ENCODE results near the gene CAMKK1. TPM values are rescaled to one million over a fixed set of nuclear protein-coding genes. Genes with fewer than 3 reads are reported as not detected.

Gene CAMKK1
- total and polyA plus RNA-seq, 2 donors (not counting 3 experiments of a cell fraction or from before 2014, with no cell fraction given), result 4.5 to 6.1 TPM

GRCh38 chr17:3812284-3812683, 80.6 kb downstream of the CAMKK1 start:
- Histone ChIP-seq H3K36me3 (ENCODE audit: control insufficient read depth in 2 of 2, extremely low read depth in 1 of 2, insufficient read depth in 2 of 2, low read length in 2 of 2) (peaks cover 23 to 31% of the 10 kb centered on the region in 2 experiments), H3K4me2 (ENCODE audit: insufficient read depth, low read length) (no peak overlapping the region)
- CTCF ChIA-PET, result interaction anchor here (1.6 to 2.9 kb wide), 2 partner anchors 15 to 75 kb away, joined by 5 to 21 read pairs; no protein-coding TSS in a partner anchor

More at GRCh38 chr17:3812284-3812683, 80.6 kb downstream of the CAMKK1 start:
- POLR2A ChIA-PET, result no interaction called here
- intact Hi-C loops (cut with micrococcal nuclease) (no loop called here), dilution Hi-C loops (cut with MboI; ENCODE audit: extremely low pct_ligation_motif_present, low sequenced_read_pairs) (no loop called here)
- no peak for TF ChIP-seq POLR2AphosphoS5 (IDR thresholded peaks at IDR 0.05; ENCODE audit: insufficient read depth, low read depth, low read length)
- TF ChIP-seq MYC (IDR thresholded peaks at IDR 0.05; ENCODE audit: low read depth, low read length), result no peak
- no peak for TF ChIP-seq GATA2 (IDR thresholded peaks at IDR 0.05; ENCODE audit: insufficient read depth, insufficient read length, low read depth, low read length)
- TF ChIP-seq FOS (IDR thresholded peaks at IDR 0.05; ENCODE audit: borderline replicate concordance, insufficient read depth, low read length), result no peak
- no peak for TF ChIP-seq CTCF (IDR thresholded peaks at IDR 0.05; ENCODE audit: extremely low read depth in 1 of 2, insufficient read depth in 1 of 2, low read depth in 1 of 2, low read length in 2 of 2)
- TF ChIP-seq, protein P1, sequence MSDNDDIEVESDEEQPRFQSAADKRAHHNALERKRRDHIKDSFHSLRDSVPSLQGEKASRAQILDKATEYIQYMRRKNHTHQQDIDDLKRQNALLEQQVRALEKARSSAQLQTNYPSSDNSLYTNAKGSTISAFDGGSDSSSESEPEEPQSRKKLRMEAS (IDR thresholded peaks at IDR 0.05; ENCODE audit: insufficient read depth, insufficient read length), result no peak
- no peak for TF ChIP-seq POLR2A (IDR thresholded peaks at IDR 0.05; ENCODE audit: low read depth, low read length)
- TF ChIP-seq JUN (IDR thresholded peaks at IDR 0.05; ENCODE audit: borderline replicate concordance, insufficient read depth, insufficient read length, low read depth), result no peak
- no peak for TF ChIP-seq EZH2 (IDR thresholded peaks at IDR 0.05; ENCODE audit: borderline replicate concordance, low read depth, low read length, severe bottlenecking)
- Histone ChIP-seq H4K20me1 (replicated peaks; ENCODE audit: control insufficient read depth, extremely low read depth, insufficient read depth, low read length) (no peaks in the 10 kb centered on the region), H3K79me2 (ENCODE audit: control insufficient read depth, insufficient read depth, low read length) (no peaks in the 10 kb centered on the region), H3K4me1 (ENCODE audit: control insufficient read depth, extremely low read depth, insufficient read depth, low read length) (no peaks in the 10 kb centered on the region), H2AFZ (ENCODE audit: low read depth, low read length) (no peak overlapping the region), H3K27me3 (ENCODE audit: control insufficient read depth in 2 of 2, insufficient read depth in 2 of 2, low read length in 2 of 2) (no peaks in the 10 kb centered on the region), H3K9me3 (replicated peaks; ENCODE audit: control insufficient read depth, insufficient read depth, low read length) (no peaks in the 10 kb centered on the region), H3K4me3 (replicated peaks in 1 of 3; ENCODE audit: insufficient read depth in 1 of 3, low read depth in 1 of 3, low read length in 3 of 3) (no peak overlapping the region), H3K9me1 (replicated peaks; ENCODE audit: control insufficient read depth, extremely low read depth, insufficient read depth, low read length) (no peaks in the 10 kb centered on the region), H3K27ac (ENCODE audit: insufficient read depth, low read depth, low read length) (no peak overlapping the region), H3K9ac (replicated peaks; ENCODE audit: extremely low read depth, insufficient read depth, low read length) (no peak overlapping the region)
- FAIRE-seq (no peak), DNase-seq (ENCODE audit: low read depth, low spot score) (no peak)
- BruUV-seq (replicated peaks), result no TSS peak

Other genes with a start within 250 kb of the CAMKK1 start
- 247 and 254 TPM in 2 replicates for gene TAX1BP3, start 224.5 kb downstream of the CAMKK1 start, total RNA-seq
- 315 and 359 TPM in 2 replicates for gene TAX1BP3, start 224.5 kb downstream of the CAMKK1 start, polyA plus RNA-seq
- 54.0 and 62.2 TPM in 2 replicates for gene EMC6, start 224.2 kb downstream of the CAMKK1 start, total RNA-seq
- gene EMC6, start 224.2 kb downstream of the CAMKK1 start, polyA plus RNA-seq, result 105 and 148 TPM in 2 replicates
- gene P2RX5, start 196.9 kb downstream of the CAMKK1 start, total RNA-seq, result 0.22 and 0.37 TPM in 2 replicates
- gene P2RX5, start 196.9 kb downstream of the CAMKK1 start, polyA plus RNA-seq, result 0.10 and 0.19 TPM in 2 replicates
- gene HASPIN, start 169.2 kb downstream of the CAMKK1 start, total RNA-seq, result 11.8 and 13.2 TPM in 2 replicates
- 2.7 TPM in 2 replicates for gene HASPIN, start 169.2 kb downstream of the CAMKK1 start, polyA plus RNA-seq
- gene ITGAE, start 91.9 kb downstream of the CAMKK1 start, total RNA-seq, result 29.6 and 32.6 TPM in 2 replicates
- 46.3 and 71.6 TPM in 2 replicates for gene ITGAE, start 91.9 kb downstream of the CAMKK1 start, polyA plus RNA-seq
- 51.1 and 52.2 TPM in 2 replicates for gene NCBP3, start 46.8 kb downstream of the CAMKK1 start, total RNA-seq
- 13.7 and 18.2 TPM in 2 replicates for gene NCBP3, start 46.8 kb downstream of the CAMKK1 start, polyA plus RNA-seq
- gene P2RX1, start 23.4 kb upstream of the CAMKK1 start, total RNA-seq, result not detected in 2 replicates
- gene P2RX1, start 23.4 kb upstream of the CAMKK1 start, polyA plus RNA-seq, result 0.05 TPM in 1 of 2 replicates, not detected in the other
- 0.55 and 0.78 TPM in 2 replicates for gene ATP2A3, start 71.4 kb upstream of the CAMKK1 start, total RNA-seq
- gene ATP2A3, start 71.4 kb upstream of the CAMKK1 start, polyA plus RNA-seq, result 0.37 TPM in 2 replicates
- 42.5 and 52.1 TPM in 2 replicates for gene ZZEF1, start 250.0 kb upstream of the CAMKK1 start, total RNA-seq
- 15.7 and 20.7 TPM in 2 replicates for gene ZZEF1, start 250.0 kb upstream of the CAMKK1 start, polyA plus RNA-seq

All from endothelial cell of umbilical vein (primary cell).